Ovary (tissue), 10 donors: ENCODE measurements around the gene COPRS. TPM values are rescaled to one million over a fixed set of nuclear protein-coding genes. Genes with fewer than 3 reads are reported as not detected.

Source experiments
- DNase-seq, 5 donors: peaks; one replicate each; pipeline ENCODE4 v3.0.0-alpha.2; 2019 to 2020
- H3K27ac ChIP-seq, 2 donors: fragments of 200-600 bp; one replicate each; pipeline versions ENCODE4 v1.5.1 to v1.8.0; 2019 to 2022
- H3K27me3 ChIP-seq: fragments of 200-600 bp; one replicate; pipeline ENCODE4 v1.8.0; 2022
- H3K36me3 ChIP-seq: fragments of 200-600 bp; sonication (generic); one replicate; pipeline ENCODE4 v1.5.1; 2019
- H3K4me1 ChIP-seq: one replicate; pipeline ENCODE4 v1.8.1; 2013; ENCODE audit warnings: mild to moderate bottlenecking, moderate library complexity; ENCODE audit not compliant: insufficient read depth
- H3K4me3 ChIP-seq: fragments of 200-600 bp; sonication (generic); one replicate; pipeline ENCODE4 v1.5.1; 2017
- H3K9me3 ChIP-seq, 2 donors: fragments of 200-600 bp in 1 of 2; sonication (generic) in 1 of 2; one replicate each; pipeline versions ENCODE4 v1.5.1 to v1.8.1; 2013 to 2019; ENCODE audit warnings: mild to moderate bottlenecking in 1 of 2, moderate library complexity in 1 of 2
- EP300 ChIP-seq: sonication (generic); formaldehyde crosslinking; IDR thresholded peaks from one replicate; pipeline ENCODE4 v1.6.1; 2017; ENCODE audit warnings: antibody characterized with exemption
- POLR2A ChIP-seq: fragments of 450-650 bp; IDR thresholded peaks from one replicate; pipeline ENCODE4 v1.6.1; 2017; ENCODE audit warnings: antibody characterized with exemption, mild to moderate bottlenecking, moderate library complexity
- WGBS, 3 donors: extraction: QIAGEN DNeasy Blood & Tissue Kit in 1 of 3; methylation state at CpG; one replicate each; pipeline versions ENCODE4 v1.1.5 to v1.1.7; 2013 to 2017; 5-methylcytosine and 5-hydroxymethylcytosine counted together
- intact Hi-C, 4 donors: fragments of 100-400 bp; cut with DNase I; formaldehyde crosslinking; loops; one replicate each; pipeline versions ENCODE4 v1.11.0 to v1.15.1; 2022 to 2023
- long read RNA-seq, 3 donors: library from polyadenylated mRNA in 2 of 3; unstranded in 2 of 3; transcript quantifications; one replicate each; pipeline ENCODE4 v2.0.0 and lab custom pipeline, GENCODE V29; 2021 to 2026
- polyA plus RNA-seq, 2 donors: library from polyadenylated mRNA; stranded (reverse); fragments of 200-250 nt in 1 of 2; fragments of 350-450 nt in 1 of 2; fragmentation: Illumina TruSeq in 1 of 2; extraction: RNeasy Lipid Tissue Mini Kit (QIAGEN cat#74804) in 1 of 2; gene quantifications; one replicate each; pipeline ENCODE4 v1.2.3, GENCODE V29; 2013 to 2014
- total RNA-seq, 7 donors: library from RNA; depleted of rRNA in 2 of 7; stranded (reverse); fragments of >200 nt in 2 of 7; fragmentation: NEBNext Ultra II Directional in 3 of 7; extraction: Animal tissue kit (Norgen Biotek cat#: 25700) in 3 of 7; gene quantifications; one replicate each; pipeline versions ENCODE4 v1.1.0 to v1.2.4, GENCODE V29; 2016 to 2023
- TF ChIP-seq, protein P1 (sequence below), 3 donors: fragments of 450-650 bp in 2 of 3; fragments of 200-600 bp in 1 of 3; IDR thresholded peaks; one replicate each; pipeline versions ENCODE4 v1.5.1 to v1.8.0; 2016 to 2022; ENCODE audit warnings: antibody characterized with exemption in 3 of 3, mild to moderate bottlenecking in 1 of 3
- donor health status: DM: no; HTN: no; CAD: no; lungs with moderate emphysema.
- donor health status: DM: no; HTN: no; CAD: no.
- donor health status: Bipolar disorder and iron deficiency.
- donor health status: DM: yes; HTN: yes; CAD: no.
- donor health status: DM: no; HTN: no; CAD: no.
- donor health status: DM: yes; HTN: yes; CAD: no.

COPRS gene, protein sequence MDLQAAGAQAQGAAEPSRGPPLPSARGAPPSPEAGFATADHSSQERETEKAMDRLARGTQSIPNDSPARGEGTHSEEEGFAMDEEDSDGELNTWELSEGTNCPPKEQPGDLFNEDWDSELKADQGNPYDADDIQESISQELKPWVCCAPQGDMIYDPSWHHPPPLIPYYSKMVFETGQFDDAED
- total RNA-seq (100 to 1,000 TPM in 1 of 7 donors, 10 to 100 TPM in 6; 43.7 to 116 (median 53.9) TPM), polyA plus RNA-seq (10 to 100 TPM; 46.7 to 91.6 TPM)
- long read RNA-seq, donor 1, partial matches to known transcripts, result 3 of 3 reads
- long read RNA-seq, donor 1, other reads (novel, unspliced or antisense), result 0 of 3 reads
- long read RNA-seq, donor 2, transcript COPRS-201 (4 exons, 968 nt), result major isoform, 71 of 108 reads
- long read RNA-seq, donor 2, partial matches to known transcripts, result 23 of 108 reads
- long read RNA-seq, donor 2, other reads (novel, unspliced or antisense), result 12 of 108 reads
- long read RNA-seq, donor 3, transcript COPRS-201 (4 exons, 968 nt), result major isoform, 56 of 61 reads
- long read RNA-seq, donor 3, partial matches to known transcripts, result 0 of 61 reads
- long read RNA-seq, donor 3, other reads (novel, unspliced or antisense), result 4 of 61 reads

DNA sequence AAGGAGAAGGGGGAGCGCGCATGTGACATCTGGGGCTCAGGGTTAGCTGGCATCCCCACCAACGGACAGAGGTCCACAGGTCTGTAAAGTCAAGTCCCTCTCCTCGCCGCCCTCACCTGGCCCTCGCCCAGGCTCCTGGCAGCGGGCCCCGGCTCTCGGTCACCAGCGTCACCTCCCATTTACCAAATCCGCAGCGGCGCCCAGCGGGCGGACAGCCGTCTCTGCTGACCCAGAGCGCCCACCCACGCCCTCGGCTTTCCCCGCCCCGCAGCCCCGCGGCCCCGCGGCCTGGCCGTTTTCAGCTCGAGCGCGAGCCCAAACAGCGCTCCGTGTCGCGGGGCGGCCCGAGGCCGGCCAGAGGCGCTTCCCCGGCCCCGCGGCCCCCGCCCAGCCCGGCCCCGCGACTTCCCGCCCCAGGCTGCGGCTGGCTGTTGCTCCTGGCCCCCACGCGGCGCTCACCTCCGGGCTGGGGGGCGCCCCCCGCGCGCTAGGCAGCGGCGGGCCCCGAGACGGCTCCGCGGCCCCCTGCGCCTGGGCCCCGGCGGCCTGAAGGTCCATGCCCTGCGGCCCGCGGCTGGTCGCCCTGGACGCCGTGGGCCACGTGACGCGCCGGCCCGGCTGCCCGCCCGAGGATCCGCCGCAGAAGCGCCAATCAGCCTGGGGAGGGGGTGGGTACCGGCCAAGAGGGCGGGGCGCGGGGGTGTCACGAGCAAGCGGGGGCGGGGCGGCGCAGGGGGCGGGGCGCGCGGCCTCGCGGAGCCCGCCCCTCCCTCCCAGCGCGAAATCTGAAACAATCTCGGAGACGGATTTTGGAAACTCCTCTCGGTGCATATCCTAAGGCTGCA, at the start of gene COPRS:
Gene COPRS, minus strand, starts transcription at position 603 of the 845 bp plus-strand sequence. Its CDS starts 45 bp downstream, at position 558.
- peak within 1 kb of the TSS; percentile 63 for H3K4me3 ChIP-seq
- H3K27ac ChIP-seq, result peak within 1 kb of the TSS in 1 of 2 donors; percentile 78
- H3K36me3 ChIP-seq, result no peaks in the 10 kb centered on the region
- intact Hi-C loops, result no loop called here
- TF ChIP-seq EP300 (no peak), POLR2A (peak; percentile 46)
- TF ChIP-seq, protein P1, sequence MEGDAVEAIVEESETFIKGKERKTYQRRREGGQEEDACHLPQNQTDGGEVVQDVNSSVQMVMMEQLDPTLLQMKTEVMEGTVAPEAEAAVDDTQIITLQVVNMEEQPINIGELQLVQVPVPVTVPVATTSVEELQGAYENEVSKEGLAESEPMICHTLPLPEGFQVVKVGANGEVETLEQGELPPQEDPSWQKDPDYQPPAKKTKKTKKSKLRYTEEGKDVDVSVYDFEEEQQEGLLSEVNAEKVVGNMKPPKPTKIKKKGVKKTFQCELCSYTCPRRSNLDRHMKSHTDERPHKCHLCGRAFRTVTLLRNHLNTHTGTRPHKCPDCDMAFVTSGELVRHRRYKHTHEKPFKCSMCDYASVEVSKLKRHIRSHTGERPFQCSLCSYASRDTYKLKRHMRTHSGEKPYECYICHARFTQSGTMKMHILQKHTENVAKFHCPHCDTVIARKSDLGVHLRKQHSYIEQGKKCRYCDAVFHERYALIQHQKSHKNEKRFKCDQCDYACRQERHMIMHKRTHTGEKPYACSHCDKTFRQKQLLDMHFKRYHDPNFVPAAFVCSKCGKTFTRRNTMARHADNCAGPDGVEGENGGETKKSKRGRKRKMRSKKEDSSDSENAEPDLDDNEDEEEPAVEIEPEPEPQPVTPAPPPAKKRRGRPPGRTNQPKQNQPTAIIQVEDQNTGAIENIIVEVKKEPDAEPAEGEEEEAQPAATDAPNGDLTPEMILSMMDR (IDR thresholded peaks at IDR 0.05), result no peak
- peaks cover 3% of the 10 kb centered on the region for H3K4me1 ChIP-seq
- peak; percentile 88 to 93 (median 90) for DNase-seq
- no peaks in the 10 kb centered on the region for H3K27me3 ChIP-seq
- H3K9me3 ChIP-seq, result no peaks in the 10 kb centered on the region
- 1% methylated on average over 33 to 100 of the region's 100 CpGs for WGBS, 3 donors

GRCh38 chr17:31908386-31908785, 49.3 kb upstream of the COPRS start:
- TF ChIP-seq EP300, result no peak
- TF ChIP-seq POLR2A, result no peak
- TF ChIP-seq, protein P1 (IDR thresholded peaks at IDR 0.05), result no peak
- H3K27me3 ChIP-seq, result no peaks in the 10 kb centered on the region
- H3K4me3 ChIP-seq, result no peak overlapping the region
- H3K9me3 ChIP-seq, result no peaks in the 10 kb centered on the region
- no peaks in the 10 kb centered on the region for H3K36me3 ChIP-seq
- no peak for DNase-seq
- intact Hi-C loops, result no loop called here
- H3K4me1 ChIP-seq, result no peaks in the 10 kb centered on the region
- H3K27ac ChIP-seq, result no peak overlapping the region

DNA sequence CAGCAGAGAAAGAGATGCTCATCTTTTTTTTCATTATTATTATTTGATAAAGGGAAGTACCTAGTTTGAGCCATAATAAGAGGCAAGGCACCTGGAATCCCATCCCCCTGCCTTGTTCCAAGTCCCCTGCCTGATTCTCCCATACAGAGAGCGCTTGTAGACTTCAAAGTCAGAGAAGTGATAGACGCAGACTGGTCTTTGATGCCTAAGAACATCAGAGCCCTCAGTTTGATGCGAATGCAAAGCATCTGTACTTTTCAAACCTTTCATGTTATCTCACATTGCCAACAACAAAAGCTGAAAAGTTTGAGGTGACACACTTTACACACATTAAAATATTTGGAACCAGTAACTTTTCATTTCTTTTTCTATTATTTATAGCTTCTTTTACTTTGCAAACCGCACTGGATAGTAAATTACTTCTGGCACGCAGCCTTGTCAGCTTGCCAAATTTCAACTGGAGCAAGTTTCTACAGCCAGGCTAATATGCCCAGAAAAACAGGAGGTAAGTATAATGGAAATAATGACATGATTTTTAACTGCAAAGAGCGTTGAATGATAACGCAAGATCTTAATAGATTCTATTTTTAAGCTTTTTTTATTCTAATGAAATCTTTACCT, 48.4 kb upstream of the COPRS start:
- DNase-seq, result peak; percentile 54 to 74 (median 64)
- TF ChIP-seq POLR2A, result no peak
- TF ChIP-seq, protein P1 (IDR thresholded peaks at IDR 0.05), result no peak
- TF ChIP-seq EP300, result no peak
- H3K27me3 ChIP-seq, result no peaks in the 10 kb centered on the region
- intact Hi-C loops, result no loop called here
- H3K9me3 ChIP-seq, result no peaks in the 10 kb centered on the region
- 1 to 3% (median 2%) methylated on average over 7 of the region's 7 CpGs for WGBS, 3 donors
- no peaks in the 10 kb centered on the region for H3K36me3 ChIP-seq
- H3K27ac ChIP-seq, result no peak overlapping the region
- H3K4me1 ChIP-seq, result no peaks in the 10 kb centered on the region
- no peak overlapping the region for H3K4me3 ChIP-seq

DNA sequence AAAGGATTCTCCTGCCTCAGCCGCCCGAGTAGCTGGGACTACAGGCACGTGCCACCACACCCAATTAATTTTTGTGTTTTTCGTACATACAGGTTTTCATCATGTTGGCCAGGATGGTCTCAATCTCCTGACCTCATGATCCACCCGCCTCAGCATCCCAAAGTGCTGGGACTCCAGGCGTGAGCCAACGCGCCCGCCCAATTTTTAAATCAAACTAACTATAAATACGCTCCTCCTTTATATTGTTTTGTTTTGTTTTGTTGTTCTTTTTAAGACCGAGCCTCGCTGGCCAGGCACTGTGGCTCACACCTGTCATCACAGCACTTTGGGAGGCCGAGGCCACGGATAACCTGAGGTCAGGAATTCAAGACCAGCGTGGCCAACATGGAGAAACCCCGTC, 44.4 kb upstream of the COPRS start:
- no peaks in the 10 kb centered on the region for H3K36me3 ChIP-seq
- intact Hi-C loops, result no loop called here
- H3K9me3 ChIP-seq, result no peaks in the 10 kb centered on the region
- H3K27me3 ChIP-seq, result no peaks in the 10 kb centered on the region
- TF ChIP-seq EP300 (no peak), POLR2A (no peak)
- TF ChIP-seq, protein P1 (IDR thresholded peaks at IDR 0.05), result no peak
- no peak overlapping the region for H3K4me3 ChIP-seq
- no peak for DNase-seq
- no peak overlapping the region for H3K27ac ChIP-seq
- peaks cover 1% of the 10 kb centered on the region for H3K4me1 ChIP-seq
- 92 to 93% (median 93%) methylated on average over 16 of the region's 16 CpGs for WGBS, 3 donors
